Endodermal cell (in vitro differentiated cells): ENCODE results near the gene DCBLD2. TPM values are rescaled to one million over a fixed set of nuclear protein-coding genes. Genes with fewer than 3 reads are reported as not detected.

Experiments used
- DNase-seq: peaks from one replicate; pipeline ENCODE4 v3.0.0-alpha.2; 2017
- H3K27ac ChIP-seq: 2 replicates; pipeline ENCODE4 v1.5.1; 2013; ENCODE audit warnings: mild to moderate bottlenecking, low read depth, low read length, moderate library complexity
- H3K27me3 ChIP-seq: 2 replicates; pipeline ENCODE4 v1.6.1; 2013; ENCODE audit warnings: mild to moderate bottlenecking, low read length, moderate library complexity; ENCODE audit not compliant: insufficient read depth, control insufficient read depth, poor library complexity, severe bottlenecking
- H3K36me3 ChIP-seq: 2 replicates; pipeline ENCODE4 v1.7.0; 2013; ENCODE audit warnings: mild to moderate bottlenecking, low read length, moderate library complexity; ENCODE audit not compliant: control insufficient read depth, insufficient read depth
- H3K4me1 ChIP-seq: one replicate; pipeline ENCODE4 v1.7.0; 2013; ENCODE audit warnings: low read length; ENCODE audit not compliant: control insufficient read depth, insufficient read depth
- H3K4me3 ChIP-seq: 2 replicates; pipeline ENCODE4 v1.5.1; 2013; ENCODE audit warnings: mild to moderate bottlenecking, low read length, moderate library complexity
- H3K9ac ChIP-seq: 2 replicates; pipeline ENCODE4 v1.6.1; 2013; ENCODE audit warnings: mild to moderate bottlenecking, low read length, moderate library complexity; ENCODE audit not compliant: poor library complexity, severe bottlenecking; ENCODE audit errors: extremely low read depth
- H3K9me3 ChIP-seq: 2 replicates; pipeline ENCODE4 v1.6.1; 2013; ENCODE audit warnings: mild to moderate bottlenecking, low read length, moderate library complexity; ENCODE audit not compliant: control insufficient read depth
- H3K27ac Mint-ChIP-seq: 2 replicates; pipeline ENCODE4 v1.8.0; 2020; ENCODE audit warnings: mixed read lengths
- H3K27me3 Mint-ChIP-seq: 2 replicates; pipeline ENCODE4 v1.8.0; 2021; ENCODE audit warnings: mild to moderate bottlenecking, mixed read lengths; ENCODE audit not compliant: insufficient read depth
- H3K36me3 Mint-ChIP-seq: 2 replicates; pipeline ENCODE4 v1.8.0; 2020; ENCODE audit warnings: low read depth, mixed read lengths
- H3K4me1 Mint-ChIP-seq: 2 replicates; pipeline ENCODE4 v1.8.0; 2020; ENCODE audit warnings: mixed read lengths
- H3K4me3 Mint-ChIP-seq: 2 replicates; pipeline ENCODE4 v1.8.0; 2020; ENCODE audit warnings: mild to moderate bottlenecking, moderate library complexity, mixed read lengths
- H3K9me3 Mint-ChIP-seq: 2 replicates; pipeline ENCODE4 v1.8.0; 2020; ENCODE audit warnings: mild to moderate bottlenecking, mixed read lengths
- WGBS, 2 experiments: methylation state at CpG; one replicate each; pipeline versions ENCODE4 v1.1.5 to v1.1.7; 2013; ENCODE audit warnings: missing lambda C conversion rate in 2 of 2, mixed read lengths in 1 of 2; ENCODE audit not compliant: insufficient coverage in 1 of 2, insufficient read length in 1 of 2; 5-methylcytosine and 5-hydroxymethylcytosine counted together
- total RNA-seq, 2 donors: library from RNA; stranded (reverse); fragmentation: NEBNext Ultra II Directional in 1 of 2; extraction: Animal tissue kit (Norgen Biotek cat#: 25700) in 1 of 2; gene quantifications; 2 replicates in 1 of 2; 3 replicates in 1 of 2; pipeline ENCODE4 v1.2.1, GENCODE V29; 2021
- TF ChIP-seq, protein P1 (sequence below): fragments of 200-600 bp; sonication (generic); conservative IDR thresholded peaks from 2 replicates; pipeline ENCODE4 v1.5.0; 2021; ENCODE audit warnings: antibody characterized with exemption, mild to moderate bottlenecking

The DCBLD2 gene
- total RNA-seq, 2 donors from 2014 or later, result 70.7 to 80.9 TPM

DNA sequence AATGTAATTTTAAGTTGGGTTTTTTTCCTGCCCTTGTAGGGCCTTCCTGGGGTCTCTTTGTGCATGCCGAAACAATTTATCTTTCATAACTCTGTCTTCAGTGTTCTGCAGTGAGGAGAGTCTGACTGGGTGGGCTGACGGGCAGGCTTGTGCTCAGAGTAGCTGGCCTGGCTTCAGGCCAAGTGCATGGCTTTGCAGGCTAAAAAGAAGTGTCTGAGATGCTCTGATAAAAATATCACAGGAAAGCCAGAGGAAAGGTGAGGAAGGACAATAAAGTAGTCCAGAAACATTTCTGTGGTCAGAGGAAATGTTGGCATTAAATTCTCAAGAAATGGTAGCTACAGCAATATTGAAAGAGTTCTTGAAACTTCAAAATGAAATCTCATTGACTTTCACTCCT, 112.8 kb downstream of the DCBLD2 start:
- H3K4me3 Mint-ChIP-seq, result no peak overlapping the region
- Histone ChIP-seq H3K36me3 (no peaks in the 10 kb centered on the region), H3K27ac (no peak overlapping the region), H3K9me3 (no peaks in the 10 kb centered on the region), H3K27me3 (no peaks in the 10 kb centered on the region), H3K4me1 (no peaks in the 10 kb centered on the region), H3K9ac (no peak overlapping the region), H3K4me3 (no peak overlapping the region)
- H3K9me3 Mint-ChIP-seq, result no peaks in the 10 kb centered on the region
- no peak overlapping the region for H3K27ac Mint-ChIP-seq
- no peaks in the 10 kb centered on the region for H3K36me3 Mint-ChIP-seq
- no peak for DNase-seq
- H3K27me3 Mint-ChIP-seq, result no peaks in the 10 kb centered on the region
- peaks cover 2% of the 10 kb centered on the region for H3K4me1 Mint-ChIP-seq
- WGBS, 2 experiments, result 74% methylated on average over 2 of the region's 2 CpGs; no CpG with 5 or more reads in 1 of the 2 experiments
- TF ChIP-seq, protein P1, sequence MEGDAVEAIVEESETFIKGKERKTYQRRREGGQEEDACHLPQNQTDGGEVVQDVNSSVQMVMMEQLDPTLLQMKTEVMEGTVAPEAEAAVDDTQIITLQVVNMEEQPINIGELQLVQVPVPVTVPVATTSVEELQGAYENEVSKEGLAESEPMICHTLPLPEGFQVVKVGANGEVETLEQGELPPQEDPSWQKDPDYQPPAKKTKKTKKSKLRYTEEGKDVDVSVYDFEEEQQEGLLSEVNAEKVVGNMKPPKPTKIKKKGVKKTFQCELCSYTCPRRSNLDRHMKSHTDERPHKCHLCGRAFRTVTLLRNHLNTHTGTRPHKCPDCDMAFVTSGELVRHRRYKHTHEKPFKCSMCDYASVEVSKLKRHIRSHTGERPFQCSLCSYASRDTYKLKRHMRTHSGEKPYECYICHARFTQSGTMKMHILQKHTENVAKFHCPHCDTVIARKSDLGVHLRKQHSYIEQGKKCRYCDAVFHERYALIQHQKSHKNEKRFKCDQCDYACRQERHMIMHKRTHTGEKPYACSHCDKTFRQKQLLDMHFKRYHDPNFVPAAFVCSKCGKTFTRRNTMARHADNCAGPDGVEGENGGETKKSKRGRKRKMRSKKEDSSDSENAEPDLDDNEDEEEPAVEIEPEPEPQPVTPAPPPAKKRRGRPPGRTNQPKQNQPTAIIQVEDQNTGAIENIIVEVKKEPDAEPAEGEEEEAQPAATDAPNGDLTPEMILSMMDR, result no peak

DNA sequence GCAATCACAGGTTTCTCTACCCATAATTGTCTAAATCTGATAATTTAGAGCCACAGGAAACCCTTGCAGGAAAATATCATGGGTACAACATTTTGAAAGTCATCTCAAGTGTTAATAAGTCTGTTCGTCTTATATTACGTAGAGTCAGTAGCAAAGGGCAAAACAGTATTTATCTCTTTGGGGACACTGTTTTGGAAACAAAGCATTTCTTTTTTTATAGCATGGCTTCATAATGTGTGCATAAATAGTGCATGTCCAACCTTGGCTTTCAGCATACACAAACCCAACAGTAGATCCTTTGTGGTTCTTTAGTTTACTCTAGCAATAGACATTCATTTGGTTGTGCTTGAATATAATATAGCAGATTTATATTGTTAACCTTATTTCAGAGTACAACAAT, 114.3 kb downstream of the DCBLD2 start:
- DNase-seq, result no peak
- WGBS, 2 experiments, result 99 to 100% methylated on average over 2 of the region's 2 CpGs
- H3K4me3 ChIP-seq, result no peak overlapping the region
- no peak overlapping the region for H3K27ac Mint-ChIP-seq
- TF ChIP-seq, protein P1, result no peak
- no peaks in the 10 kb centered on the region for H3K9me3 ChIP-seq
- H3K4me1 ChIP-seq, result no peaks in the 10 kb centered on the region
- no peaks in the 10 kb centered on the region for H3K9me3 Mint-ChIP-seq
- H3K9ac ChIP-seq, result no peak overlapping the region
- peaks cover 2% of the 10 kb centered on the region for H3K4me1 Mint-ChIP-seq
- H3K27me3 Mint-ChIP-seq, result no peaks in the 10 kb centered on the region
- no peak overlapping the region for H3K4me3 Mint-ChIP-seq
- H3K27me3 ChIP-seq, result no peaks in the 10 kb centered on the region
- H3K27ac ChIP-seq, result no peak overlapping the region
- no peaks in the 10 kb centered on the region for H3K36me3 ChIP-seq
- H3K36me3 Mint-ChIP-seq, result no peaks in the 10 kb centered on the region

DNA sequence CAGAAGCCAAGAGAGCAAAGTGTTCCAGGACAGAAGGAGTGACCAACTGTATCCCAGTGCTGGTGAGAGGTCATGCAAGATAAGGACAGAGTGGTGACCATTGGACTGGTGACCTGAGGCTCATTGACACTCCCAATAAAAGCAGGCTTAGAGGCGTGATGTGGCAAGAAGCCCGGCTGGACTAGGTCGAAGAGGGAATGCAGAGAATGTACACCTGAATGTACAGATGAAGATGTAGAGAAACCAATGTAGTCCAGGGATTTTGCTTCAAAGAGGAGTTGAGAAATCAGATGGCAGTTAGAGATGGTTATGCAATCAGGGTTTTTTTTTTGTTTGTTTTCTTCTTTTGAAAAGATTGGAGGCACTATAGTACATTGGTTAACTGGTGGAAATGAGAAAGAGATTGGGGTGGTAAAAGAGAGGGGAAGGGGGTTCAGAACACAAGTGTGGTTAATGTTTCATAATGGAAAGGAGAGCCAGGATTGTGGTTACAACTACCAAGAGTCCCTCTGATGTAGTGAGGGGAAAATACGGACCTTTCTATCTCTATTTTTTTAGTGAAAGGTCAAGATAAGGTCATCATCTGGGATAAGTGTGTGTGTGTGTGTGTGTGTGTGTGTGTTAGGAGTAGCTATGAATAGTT, 115.0 kb downstream of the DCBLD2 start:
- TF ChIP-seq, protein P1, result no peak
- peaks cover 2% of the 10 kb centered on the region for H3K4me1 Mint-ChIP-seq
- DNase-seq, result no peak
- Histone ChIP-seq H3K9ac (no peak overlapping the region), H3K27ac (no peak overlapping the region), H3K4me3 (no peak overlapping the region), H3K4me1 (no peaks in the 10 kb centered on the region), H3K36me3 (no peaks in the 10 kb centered on the region), H3K27me3 (no peaks in the 10 kb centered on the region), H3K9me3 (no peaks in the 10 kb centered on the region)
- WGBS, 2 experiments, result 92 to 97% methylated on average over 4 of the region's 4 CpGs
- no peaks in the 10 kb centered on the region for H3K9me3 Mint-ChIP-seq
- H3K36me3 Mint-ChIP-seq, result no peaks in the 10 kb centered on the region
- H3K27ac Mint-ChIP-seq, result no peak overlapping the region
- H3K27me3 Mint-ChIP-seq, result no peaks in the 10 kb centered on the region
- H3K4me3 Mint-ChIP-seq, result no peak overlapping the region
